Measurements from ENCODE around the gene PPM1F.

- TF ChIP-seq CTCF (IDR thresholded peaks at IDR 0.05) (no peak), POLR2A (IDR thresholded peaks at IDR 0.05) (peak in 1 of 2 donors; percentile 6)
These were observed 15.4 kb downstream of the PPM1F start for GRCh38 chr22:21937041-21937820.

Measured in Peyer's patch (tissue), 4 donors.